Activated CD4-positive, alpha-beta T cell treated with anti-CD3 and anti-CD28 coated beads, Interleukin-2, amount 10 ng/mL, durations not matched to agents 24 days and 14 days (primary cell): Measurements from ENCODE around the gene CORO6. TPM values are rescaled to one million over a fixed set of nuclear protein-coding genes. Genes with fewer than 3 reads are reported as not detected.

Source experiments
- DNase-seq: peaks from one replicate; pipeline ENCODE4 v3.0.0; 2022
- H3K27ac Mint-ChIP-seq: one replicate; pipeline ENCODE4 v1.8.0; 2022; ENCODE audit warnings: mild to moderate bottlenecking, mixed read lengths
- H3K27me3 Mint-ChIP-seq: one replicate; pipeline ENCODE4 v1.8.0; 2022; ENCODE audit warnings: mixed read lengths
- H3K36me3 Mint-ChIP-seq: one replicate; pipeline ENCODE4 v1.8.0; 2022; ENCODE audit warnings: low read depth, mild to moderate bottlenecking, mixed read lengths
- H3K4me1 Mint-ChIP-seq: one replicate; pipeline ENCODE4 v1.8.0; 2021; ENCODE audit warnings: mixed read lengths
- H3K4me3 Mint-ChIP-seq: one replicate; pipeline ENCODE4 v1.8.0; 2022; ENCODE audit warnings: mild to moderate bottlenecking, moderate library complexity, mixed read lengths
- H3K9me3 Mint-ChIP-seq: one replicate; pipeline ENCODE4 v1.8.0; 2021; ENCODE audit warnings: mixed read lengths
- intact Hi-C: fragments of 100-400 bp; cut with micrococcal nuclease; formaldehyde crosslinking; loops from one replicate; pipeline ENCODE4 v1.15.1; 2023
- total RNA-seq: library from RNA; stranded (reverse); gene quantifications from 2 replicates; pipeline ENCODE4 v1.2.3, GENCODE V29; 2022

Gene CORO6
- total RNA-seq, 1 donor from 2014 or later = 6.4 TPM

DNA sequence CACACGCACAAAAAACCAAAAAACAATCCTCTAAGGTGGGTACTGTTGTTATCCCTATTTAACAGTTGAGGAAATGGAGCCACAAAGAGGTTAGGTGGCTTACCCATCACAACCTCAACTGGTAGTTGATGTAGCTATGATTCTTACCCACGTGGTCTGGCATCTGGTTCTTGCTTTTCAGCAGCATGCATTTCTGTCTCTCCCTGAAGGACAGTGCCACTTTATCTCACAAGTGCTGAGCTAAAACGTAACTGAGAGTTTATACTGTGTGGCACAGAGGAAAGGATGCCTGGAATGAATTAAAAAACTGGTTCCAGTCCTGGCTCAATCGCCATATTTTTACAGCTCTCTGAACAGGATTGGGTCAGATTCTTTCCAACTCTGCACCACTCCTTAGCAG lies 1.9 kb upstream of the CORO6 start:
- Mint-ChIP-seq H3K27ac (peak overlapping the region; percentile 85), H3K4me3 (no peak overlapping the region), H3K4me1 (peaks cover 53% of the 10 kb centered on the region), H3K27me3 (no peaks in the 10 kb centered on the region), H3K36me3 (peaks cover 16% of the 10 kb centered on the region), H3K9me3 (no peaks in the 10 kb centered on the region)
- no peak for DNase-seq
- intact Hi-C loops = loop anchor here (1.0 to 2.0 kb wide), 3 partner anchors 9 to 82 kb away; no protein-coding TSS in a partner anchor

- intact Hi-C loops = no loop called here
- Mint-ChIP-seq H3K36me3 (peaks cover 6% of the 10 kb centered on the region), H3K4me1 (peaks cover 42% of the 10 kb centered on the region), H3K4me3 (peak overlapping the region; percentile 82), H3K9me3 (no peaks in the 10 kb centered on the region), H3K27ac (peak overlapping the region; percentile 86), H3K27me3 (no peaks in the 10 kb centered on the region)
- no peak for DNase-seq
Measured at GRCh38 chr17:29623283-29623647, 553 bp upstream of the CORO6 start.

- DNase-seq = no peak
- H3K36me3 Mint-ChIP-seq = peaks cover 3% of the 10 kb centered on the region
- H3K4me3 Mint-ChIP-seq = peak overlapping the region; percentile 82
- no peaks in the 10 kb centered on the region for H3K9me3 Mint-ChIP-seq
- no peak overlapping the region for H3K27ac Mint-ChIP-seq
- intact Hi-C loops = no loop called here
- H3K4me1 Mint-ChIP-seq = peaks cover 45% of the 10 kb centered on the region
- peaks cover 4% of the 10 kb centered on the region for H3K27me3 Mint-ChIP-seq
Measured at GRCh38 chr17:29621751-29622194, 939 bp downstream of the CORO6 start.

- peak overlapping the region; percentile 82 for H3K4me3 Mint-ChIP-seq
- H3K4me1 Mint-ChIP-seq = peaks cover 50% of the 10 kb centered on the region
- intact Hi-C loops = no loop called here
- H3K9me3 Mint-ChIP-seq = no peaks in the 10 kb centered on the region
- peaks cover 5% of the 10 kb centered on the region for H3K27me3 Mint-ChIP-seq
- DNase-seq = no peak
- no peaks in the 10 kb centered on the region for H3K36me3 Mint-ChIP-seq
- no peak overlapping the region for H3K27ac Mint-ChIP-seq
Measured at GRCh38 chr17:29620779-29621500, 1.8 kb downstream of the CORO6 start.

GRCh38 chr17:29620271-29620670 lies 2.4 kb downstream of the CORO6 start:
- H3K27me3 Mint-ChIP-seq = peaks cover 6% of the 10 kb centered on the region
- H3K27ac Mint-ChIP-seq = no peak overlapping the region
- H3K4me1 Mint-ChIP-seq = peaks cover 48% of the 10 kb centered on the region
- H3K36me3 Mint-ChIP-seq = no peaks in the 10 kb centered on the region
- DNase-seq = no peak
- H3K9me3 Mint-ChIP-seq = no peaks in the 10 kb centered on the region
- no peak overlapping the region for H3K4me3 Mint-ChIP-seq
- intact Hi-C loops = no loop called here

- DNase-seq = no peak
- Mint-ChIP-seq H3K27me3 (peaks cover 6% of the 10 kb centered on the region), H3K4me3 (no peak overlapping the region), H3K9me3 (no peaks in the 10 kb centered on the region), H3K4me1 (peaks cover 48% of the 10 kb centered on the region), H3K36me3 (no peaks in the 10 kb centered on the region), H3K27ac (no peak overlapping the region)
- intact Hi-C loops = loop anchor here (5.0 kb wide), 1 partner anchor 313 kb away; the partner anchor contains the start of gene SSH2
Measured at GRCh38 chr17:29619251-29619650, 3.5 kb downstream of the CORO6 start.

DNA sequence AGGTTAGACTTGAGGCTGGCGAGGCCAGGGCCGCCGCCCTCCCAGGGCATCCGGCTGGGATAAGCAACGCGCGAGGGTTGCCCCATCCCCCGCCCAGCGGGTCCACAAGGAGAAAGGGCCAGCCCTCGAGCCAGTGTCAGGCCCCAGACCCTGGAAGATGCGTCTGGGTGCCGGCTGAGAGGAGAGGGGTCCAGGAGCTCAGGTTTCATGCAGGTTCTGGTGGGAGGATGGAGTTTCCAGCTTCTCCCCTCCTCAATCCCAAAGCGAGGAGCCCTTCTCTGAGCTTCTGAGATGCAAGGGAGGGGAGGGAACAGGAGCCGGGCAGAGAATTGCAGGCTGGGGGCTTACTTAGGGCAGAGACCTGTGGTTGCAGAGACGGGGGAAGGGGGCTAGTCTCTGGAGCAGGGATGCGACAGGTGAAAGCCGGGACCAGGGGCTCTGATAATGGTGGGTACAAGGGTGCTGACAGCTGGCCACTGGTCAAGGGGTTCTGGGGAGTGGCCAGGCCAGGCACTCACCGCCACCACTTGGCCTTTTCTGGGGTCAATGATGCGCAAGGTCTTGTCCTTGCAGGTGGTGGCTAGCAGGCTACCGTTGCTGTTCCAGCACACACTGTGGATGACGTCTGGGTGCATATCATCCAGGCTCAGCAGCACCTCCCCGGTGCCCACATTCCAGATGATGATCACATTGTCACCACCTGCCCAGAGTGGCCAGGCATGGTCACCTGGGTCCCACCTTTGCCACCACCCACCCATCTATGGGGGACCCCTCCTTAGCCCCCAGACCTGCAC lies 4.2 kb downstream of the CORO6 start:
- H3K36me3 Mint-ChIP-seq = no peaks in the 10 kb centered on the region
- H3K27ac Mint-ChIP-seq = peak overlapping the region; percentile 58
- H3K4me1 Mint-ChIP-seq = peaks cover 45% of the 10 kb centered on the region
- intact Hi-C loops = loop anchor here (5.0 kb wide), 1 partner anchor 314 kb away; the partner anchor contains the start of gene SSH2
- no peaks in the 10 kb centered on the region for H3K9me3 Mint-ChIP-seq
- H3K27me3 Mint-ChIP-seq = peaks cover 6% of the 10 kb centered on the region
- peak overlapping the region; percentile 83 for H3K4me3 Mint-ChIP-seq
- peak; percentile 59 for DNase-seq

DNA sequence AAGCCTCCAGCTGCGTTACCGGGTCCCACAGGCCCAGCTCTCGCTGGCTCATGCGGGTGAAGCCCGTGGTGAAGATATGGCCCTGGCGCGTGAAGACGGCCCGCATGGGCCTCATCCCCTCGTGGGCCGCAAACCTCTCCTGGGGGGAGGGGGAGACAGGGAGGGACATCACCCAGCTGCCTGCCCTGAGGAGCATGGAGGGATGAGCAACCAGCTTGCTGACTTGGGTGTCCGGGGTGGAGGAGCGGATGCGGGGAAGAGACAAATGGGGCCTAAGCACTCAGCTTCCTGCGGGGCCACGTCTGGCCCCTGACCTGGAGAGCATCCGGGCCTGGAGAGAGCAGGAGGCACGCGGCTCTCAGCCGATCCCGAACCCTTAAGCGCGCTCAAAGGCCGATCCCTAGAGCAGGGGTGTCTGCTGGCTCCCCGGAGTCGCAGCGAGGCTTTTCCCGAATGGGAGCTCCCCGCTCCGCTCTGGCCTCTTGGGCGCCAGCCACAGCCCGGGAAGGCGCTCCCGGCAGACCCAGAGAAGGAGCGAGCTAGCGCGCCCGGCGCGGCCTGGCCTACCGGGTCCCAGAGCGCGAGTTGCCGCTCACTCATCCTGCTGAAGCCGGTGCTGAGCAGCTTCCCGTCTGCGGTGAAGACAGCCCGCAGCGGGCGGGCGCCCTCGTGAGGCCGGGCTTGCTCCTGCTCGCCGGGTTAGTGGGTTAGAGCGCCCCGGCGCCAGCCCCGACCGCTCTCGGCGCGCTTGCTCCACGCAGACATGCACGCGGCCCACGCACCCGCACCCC lies 5.0 kb downstream of the CORO6 start:
- peak overlapping the region; percentile 93 for H3K27ac Mint-ChIP-seq
- intact Hi-C loops = loop anchor here (2.0 to 5.0 kb wide), 2 partner anchors 143 to 315 kb away; partner anchors contain the start of gene SSH2
- H3K9me3 Mint-ChIP-seq = no peaks in the 10 kb centered on the region
- peak; percentile 97 for DNase-seq
- peaks cover 40% of the 10 kb centered on the region for H3K4me1 Mint-ChIP-seq
- peaks cover 6% of the 10 kb centered on the region for H3K27me3 Mint-ChIP-seq
- H3K36me3 Mint-ChIP-seq = no peaks in the 10 kb centered on the region
- H3K4me3 Mint-ChIP-seq = peak overlapping the region; percentile 83

DNA sequence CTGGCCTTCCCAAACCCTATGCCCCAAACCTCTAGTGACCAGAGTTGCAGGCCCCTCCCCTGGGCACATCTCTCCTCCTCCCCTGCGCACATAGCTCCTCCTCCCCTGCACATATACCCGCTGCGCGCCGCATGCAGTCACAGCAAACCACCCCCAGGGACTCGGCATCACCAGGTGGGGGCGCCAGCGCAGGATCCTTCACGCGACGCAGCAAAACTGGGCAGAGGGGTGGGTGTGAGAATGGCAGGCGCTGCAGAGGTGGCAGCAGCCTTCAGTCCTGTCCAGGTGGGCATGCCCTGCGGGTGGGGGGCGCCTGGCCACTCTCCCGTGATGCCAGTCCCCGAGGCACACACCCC lies 5.6 kb downstream of the CORO6 start:
- peaks cover 38% of the 10 kb centered on the region for H3K4me1 Mint-ChIP-seq
- peaks cover 6% of the 10 kb centered on the region for H3K27me3 Mint-ChIP-seq
- peak; percentile 97 for DNase-seq
- intact Hi-C loops = loop anchor here (2.0 to 5.0 kb wide), 2 partner anchors 144 to 315 kb away; partner anchors contain the start of gene SSH2
- H3K36me3 Mint-ChIP-seq = no peaks in the 10 kb centered on the region
- H3K9me3 Mint-ChIP-seq = no peaks in the 10 kb centered on the region
- H3K4me3 Mint-ChIP-seq = peak overlapping the region; percentile 83
- peak overlapping the region; percentile 93 for H3K27ac Mint-ChIP-seq

DNA sequence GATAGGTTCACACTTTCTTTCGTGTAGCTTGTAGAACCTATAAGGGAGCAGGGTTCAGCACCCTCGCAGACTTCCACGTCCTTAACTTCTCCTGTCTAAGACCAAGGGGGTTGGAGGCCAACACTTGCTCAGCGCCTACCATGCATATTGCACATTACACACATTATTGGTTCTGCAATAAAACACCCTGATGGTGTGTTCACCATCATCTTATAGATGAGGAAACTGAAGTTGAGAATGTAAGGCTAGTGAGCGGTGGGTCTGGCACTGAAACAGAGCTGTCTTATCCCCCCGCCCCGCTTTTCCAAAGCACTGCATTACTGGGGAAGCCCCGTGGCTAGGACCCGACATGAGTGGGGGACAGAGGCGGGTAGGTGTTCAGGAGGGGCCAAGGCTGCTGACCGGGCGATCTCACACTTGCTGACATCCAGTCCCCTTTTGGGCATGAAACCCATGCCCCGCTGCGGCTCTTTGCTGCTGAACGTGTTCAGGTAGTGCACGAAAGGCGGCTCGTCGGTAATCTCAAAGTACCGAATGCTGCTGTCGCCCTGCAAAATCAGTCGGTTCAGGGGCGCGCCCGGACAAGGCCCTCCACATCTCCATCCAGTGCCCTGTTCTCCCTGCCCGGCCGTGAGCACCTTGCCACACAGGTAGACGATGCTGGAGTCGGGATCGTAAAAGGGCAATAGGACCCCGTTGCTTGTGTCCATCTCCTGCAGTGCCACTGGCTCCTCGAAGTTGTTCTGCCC lies 6.2 kb downstream of the CORO6 start:
- peaks cover 35% of the 10 kb centered on the region for H3K4me1 Mint-ChIP-seq
- H3K4me3 Mint-ChIP-seq = peak overlapping the region; percentile 83
- intact Hi-C loops = loop anchor here (2.0 to 5.0 kb wide), 2 partner anchors 144 to 316 kb away; partner anchors contain the start of gene SSH2
- no peaks in the 10 kb centered on the region for H3K36me3 Mint-ChIP-seq
- peak overlapping the region; percentile 93 for H3K27ac Mint-ChIP-seq
- peak; percentile 76 for DNase-seq
- H3K9me3 Mint-ChIP-seq = no peaks in the 10 kb centered on the region
- peaks cover 6% of the 10 kb centered on the region for H3K27me3 Mint-ChIP-seq

DNA sequence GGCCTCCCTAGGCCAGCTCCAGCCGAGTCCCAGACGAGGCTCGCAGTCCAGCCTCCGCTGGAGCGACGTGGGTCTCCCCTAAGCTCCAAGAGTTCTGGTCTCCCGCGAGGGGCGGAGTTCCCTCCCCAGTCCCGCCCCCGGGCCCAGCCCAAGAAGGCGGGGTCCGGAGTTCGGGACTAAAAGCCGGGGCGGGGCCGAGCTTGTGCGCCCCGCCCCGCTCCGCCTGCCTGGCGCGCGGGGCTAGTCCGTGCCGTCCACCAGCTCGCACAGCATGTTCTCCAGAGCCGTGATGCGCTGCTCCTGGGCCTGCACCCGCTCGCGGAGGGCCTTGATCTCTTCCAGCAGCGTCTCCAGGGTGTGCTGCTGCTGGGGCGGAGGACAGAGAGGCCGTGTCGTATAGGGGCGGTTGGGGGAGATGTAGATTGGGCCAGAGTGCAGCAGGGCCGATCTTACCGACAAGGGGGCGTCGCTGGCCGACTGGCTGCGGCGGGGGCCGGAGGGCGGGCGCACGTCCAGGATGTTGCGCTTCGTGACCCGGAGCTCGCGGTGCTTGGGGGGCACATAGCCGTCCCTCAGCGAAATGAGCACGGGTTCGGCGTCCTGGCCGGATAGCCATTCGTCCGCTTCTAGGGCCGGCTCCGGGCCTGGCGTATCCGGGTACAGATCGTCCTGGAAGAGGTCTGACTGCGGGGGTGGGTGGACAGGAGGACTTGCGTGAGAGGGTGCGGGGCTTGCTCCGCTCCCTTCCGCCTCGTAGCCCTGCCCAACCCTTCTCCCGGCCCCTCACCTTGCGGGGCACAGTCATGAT lies 7.0 kb downstream of the CORO6 start:
- H3K27ac Mint-ChIP-seq = peak overlapping the region; percentile 82
- peak; percentile 98 for DNase-seq
- H3K27me3 Mint-ChIP-seq = peaks cover 6% of the 10 kb centered on the region
- H3K36me3 Mint-ChIP-seq = no peaks in the 10 kb centered on the region
- no peaks in the 10 kb centered on the region for H3K9me3 Mint-ChIP-seq
- peaks cover 35% of the 10 kb centered on the region for H3K4me1 Mint-ChIP-seq
- intact Hi-C loops = loop anchor here (1.0 to 5.0 kb wide), 5 partner anchors 9 to 317 kb away; partner anchors contain the start of genes SSH2 and TP53I13
- H3K4me3 Mint-ChIP-seq = peak overlapping the region; percentile 83

- peaks cover 35% of the 10 kb centered on the region for H3K4me1 Mint-ChIP-seq
- H3K9me3 Mint-ChIP-seq = no peaks in the 10 kb centered on the region
- intact Hi-C loops = loop anchor here (1.0 to 5.0 kb wide), 4 partner anchors 9 to 317 kb away; partner anchors contain the start of genes SSH2 and TP53I13
- H3K27ac Mint-ChIP-seq = peak overlapping the region; percentile 82
- H3K4me3 Mint-ChIP-seq = peak overlapping the region; percentile 83
- peaks cover 6% of the 10 kb centered on the region for H3K27me3 Mint-ChIP-seq
- peak; percentile 93 for DNase-seq
- H3K36me3 Mint-ChIP-seq = no peaks in the 10 kb centered on the region
Measured at GRCh38 chr17:29615048-29615385, 7.7 kb downstream of the CORO6 start.
